NCI-H2196 (cell line): ENCODE measurements around the gene NBPF1.
"Not testable (repeated sequence)": the region's sequence is repeated elsewhere in the genome, so short reads cannot be mapped to it uniquely, and the experiment has no call there.

Experiments used
- DNase-seq: peaks from one replicate; lab custom pipeline; 2025; ENCODE audit not compliant: unreplicated experiment; lab: John Stamatoyannopoulos, UW

Gene NBPF1

GRCh38 chr1:16642025-16642966, 28.9 kb upstream of the NBPF1 start:
- DNase-seq = not testable (repeated sequence)

GRCh38 chr1:16641159-16641975, 28.0 kb upstream of the NBPF1 start:
- not testable (repeated sequence) for DNase-seq

- DNase-seq = peak; percentile 78
Measured at GRCh38 chr1:16639091-16640031, 26.0 kb upstream of the NBPF1 start.

GRCh38 chr1:16637941-16638778, 24.8 kb upstream of the NBPF1 start:
- DNase-seq = not testable (repeated sequence)

- not testable (repeated sequence) for DNase-seq
Measured at GRCh38 chr1:16636551-16637195, 23.3 kb upstream of the NBPF1 start.

- DNase-seq = not testable (repeated sequence)
Measured at GRCh38 chr1:16635959-16636358, 22.6 kb upstream of the NBPF1 start.

GRCh38 chr1:16633540-16634282, 20.3 kb upstream of the NBPF1 start:
- not testable (repeated sequence) for DNase-seq

- DNase-seq = not testable (repeated sequence)
Measured at GRCh38 chr1:16632044-16632850, 18.9 kb upstream of the NBPF1 start.

GRCh38 chr1:16631248-16632043, 18.1 kb upstream of the NBPF1 start:
- no peak for DNase-seq

GRCh38 chr1:16630661-16631247, 17.4 kb upstream of the NBPF1 start:
- DNase-seq = no peak

- DNase-seq = not testable (repeated sequence)
Measured at GRCh38 chr1:16629916-16630530, 16.7 kb upstream of the NBPF1 start.

GRCh38 chr1:16628361-16629111, 15.2 kb upstream of the NBPF1 start:
- DNase-seq = no peak

- not testable (repeated sequence) for DNase-seq
Measured at GRCh38 chr1:16626409-16626983, 13.1 kb upstream of the NBPF1 start.

- DNase-seq = no peak
Measured at GRCh38 chr1:16625497-16626408, 12.4 kb upstream of the NBPF1 start.
